Esophagus muscularis mucosa (tissue), 4 donors: ENCODE results near the gene IQCE. TPM values are rescaled to one million over a fixed set of nuclear protein-coding genes. Genes with fewer than 3 reads are reported as not detected.

Experiments used
- DNase-seq: peaks from one replicate; pipeline ENCODE4 v3.0.0-alpha.2; 2017; ENCODE audit errors: extremely low spot score
- H3K27ac ChIP-seq, 4 donors: fragments of 200-600 bp; sonication (generic); replicated peaks in 1 of 4; 1 replicate in 3 of 4; 2 replicates in 1 of 4; pipeline ENCODE4 v1.5.1; 2016 to 2019; ENCODE audit warnings: mild to moderate bottlenecking in 1 of 4
- H3K27me3 ChIP-seq, 4 donors: fragments of 200-600 bp; sonication (generic); one replicate each; pipeline versions ENCODE4 v1.5.1 to v1.6.0; 2016 to 2019
- H3K36me3 ChIP-seq, 4 donors: fragments of 200-600 bp; sonication (generic); one replicate each; pipeline ENCODE4 v1.5.1; 2016 to 2019
- H3K4me1 ChIP-seq, 4 donors: fragments of 200-600 bp; sonication (generic); one replicate each; pipeline ENCODE4 v1.5.1; 2016 to 2019
- H3K4me3 ChIP-seq, 4 donors: fragments of 200-600 bp; sonication (generic); 1 replicate in 2 of 4; 2 replicates in 2 of 4; pipeline ENCODE4 v1.5.1; 2016 to 2019; ENCODE audit warnings: mild to moderate bottlenecking in 4 of 4, moderate library complexity in 1 of 4
- H3K9me3 ChIP-seq, 4 donors: fragments of 200-600 bp; sonication (generic); 1 replicate in 3 of 4; 2 replicates in 1 of 4; pipeline ENCODE4 v1.5.1; 2016 to 2019
- CTCF ChIP-seq, 3 experiments: fragments of 200-600 bp in 2 of 3; fragments of 450-650 bp in 1 of 3; sonication (generic) in 2 of 3; IDR thresholded peaks; one replicate each; pipeline ENCODE4 v1.5.1; 2017 to 2019; ENCODE audit warnings: antibody characterized with exemption in 3 of 3, mild to moderate bottlenecking in 2 of 3, moderate library complexity in 1 of 3
- EP300 ChIP-seq: sonication (generic); formaldehyde crosslinking; IDR thresholded peaks from one replicate; pipeline ENCODE4 v1.6.1; 2017; ENCODE audit warnings: antibody characterized with exemption
- POLR2A ChIP-seq: fragments of 450-650 bp; IDR thresholded peaks from one replicate; pipeline ENCODE4 v1.6.1; 2017; ENCODE audit warnings: antibody characterized with exemption, moderate library complexity, mild to moderate bottlenecking, low read depth
- POLR2AphosphoS5 ChIP-seq, 2 donors: sonication (generic); formaldehyde crosslinking; IDR thresholded peaks; one replicate each; pipeline ENCODE4 v1.6.1; 2017; ENCODE audit warnings: antibody characterized with exemption in 2 of 2
- WGBS: methylation state at CpG from one replicate; pipeline ENCODE4 v1.1.5; 2018; 5-methylcytosine and 5-hydroxymethylcytosine counted together
- intact Hi-C: fragments of 100-400 bp; cut with DNase I; formaldehyde crosslinking; loops from one replicate; pipeline ENCODE4 v1.15.1; 2023
- total RNA-seq, 4 donors: library from RNA; depleted of rRNA; stranded (reverse); fragments of >200 nt; gene quantifications; one replicate each; pipeline versions ENCODE4 v1.1.0 to v1.2.1, GENCODE V29; 2016

Gene IQCE
- total RNA-seq, 4 donors from 2014 or later, result 13.0 to 22.4 (median 18.0) TPM

- no peak for TF ChIP-seq CTCF (IDR thresholded peaks at IDR 0.05)
- TF ChIP-seq POLR2A, result no peak
- TF ChIP-seq EP300, result no peak
- TF ChIP-seq POLR2AphosphoS5 (IDR thresholded peaks at IDR 0.05), result no peak
- no peak for DNase-seq
- peaks cover 45 to 56% (median 55%) of the 10 kb centered on the region in 4 donors for H3K4me1 ChIP-seq
- H3K36me3 ChIP-seq, result no peaks in the 10 kb centered on the region
- peak overlapping the region in 2 of 4 donors; percentile 7 to 14 for H3K4me3 ChIP-seq
- 44% methylated on average over 15 of the region's 27 CpGs for WGBS
- H3K9me3 ChIP-seq, result no peaks in the 10 kb centered on the region
- no peaks in the 10 kb centered on the region for H3K27me3 ChIP-seq
- intact Hi-C loops, result no loop called here
- H3K27ac ChIP-seq, result peak overlapping the region; percentile 9 to 53 (median 48)
Measured at GRCh38 chr7:2510909-2511768, 47.6 kb upstream of the IQCE start.

DNA sequence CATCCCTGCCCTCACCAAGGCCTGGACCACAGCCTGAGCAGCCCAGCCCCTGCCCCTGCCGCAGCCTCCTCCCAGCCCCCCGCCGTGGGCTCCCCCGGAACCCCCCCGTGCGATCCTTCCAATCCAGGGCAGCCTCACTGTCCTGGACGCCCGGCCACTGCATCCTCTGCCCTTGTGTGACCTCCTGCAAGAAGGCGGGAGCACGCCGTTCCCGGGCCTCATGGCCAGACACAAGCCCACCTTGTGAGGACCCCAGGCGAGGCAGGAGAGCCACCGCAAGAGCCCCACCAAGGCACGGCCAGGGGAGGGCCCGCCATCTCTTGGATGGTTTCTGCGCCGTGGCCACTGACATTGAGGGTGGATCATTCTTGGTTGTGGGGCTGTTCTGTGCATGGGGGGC is 47.0 kb upstream of the IQCE start:
- no peaks in the 10 kb centered on the region for H3K27me3 ChIP-seq
- TF ChIP-seq CTCF (IDR thresholded peaks at IDR 0.05) (no peak), EP300 (no peak), POLR2AphosphoS5 (IDR thresholded peaks at IDR 0.05) (no peak), POLR2A (no peak)
- H3K27ac ChIP-seq, result peak overlapping the region; percentile 9 to 53 (median 48)
- intact Hi-C loops, result no loop called here
- peak overlapping the region in 2 of 4 donors; percentile 7 to 9 for H3K4me3 ChIP-seq
- no peak for DNase-seq
- H3K9me3 ChIP-seq, result no peaks in the 10 kb centered on the region
- H3K36me3 ChIP-seq, result no peaks in the 10 kb centered on the region
- WGBS, result no CpG with 5 or more reads among the region's 18 CpGs
- H3K4me1 ChIP-seq, result peaks cover 45 to 56% (median 55%) of the 10 kb centered on the region in 4 donors

- no peaks in the 10 kb centered on the region for H3K36me3 ChIP-seq
- intact Hi-C loops, result no loop called here
- TF ChIP-seq CTCF (IDR thresholded peaks at IDR 0.05) (no peak), POLR2A (no peak), POLR2AphosphoS5 (IDR thresholded peaks at IDR 0.05) (no peak)
- 63% methylated on average over 7 of the region's 12 CpGs for WGBS
- H3K4me1 ChIP-seq, result peaks cover 45 to 56% (median 55%) of the 10 kb centered on the region in 4 donors
- DNase-seq, result no peak
- no peaks in the 10 kb centered on the region for H3K27me3 ChIP-seq
- peak overlapping the region in 2 of 4 donors; percentile 9 to 48 for H3K27ac ChIP-seq
- H3K9me3 ChIP-seq, result no peaks in the 10 kb centered on the region
- H3K4me3 ChIP-seq, result no peak overlapping the region
Measured at GRCh38 chr7:2512179-2512661, 46.6 kb upstream of the IQCE start.

DNA sequence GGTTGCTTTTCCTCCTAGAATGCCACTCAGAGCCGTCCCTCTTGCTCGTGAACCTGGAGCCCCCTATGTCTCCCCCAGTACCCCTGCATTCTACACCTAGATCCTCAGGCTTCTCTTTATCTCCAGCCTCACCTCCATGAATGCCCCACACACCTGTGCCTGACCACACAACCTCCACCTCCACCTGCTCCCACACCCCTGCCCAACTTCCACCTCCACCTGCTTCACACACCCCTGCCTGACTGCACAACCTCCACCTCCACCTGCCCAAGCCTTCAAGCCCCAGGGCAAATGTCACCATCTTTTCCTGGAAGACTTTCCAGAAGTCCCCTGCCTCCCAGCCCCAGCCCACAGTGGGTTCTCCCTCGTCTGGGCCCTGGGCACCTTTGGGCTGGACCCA is 46.1 kb upstream of the IQCE start:
- no peak for DNase-seq
- intact Hi-C loops, result no loop called here
- H3K4me3 ChIP-seq, result no peak overlapping the region
- H3K9me3 ChIP-seq, result no peaks in the 10 kb centered on the region
- 82% methylated on average over 3 of the region's 3 CpGs for WGBS
- H3K27ac ChIP-seq, result no peak overlapping the region
- no peak for TF ChIP-seq POLR2AphosphoS5 (IDR thresholded peaks at IDR 0.05)
- TF ChIP-seq CTCF (IDR thresholded peaks at IDR 0.05), result no peak
- no peak for TF ChIP-seq POLR2A
- TF ChIP-seq EP300, result no peak
- H3K27me3 ChIP-seq, result no peaks in the 10 kb centered on the region
- peaks cover 42 to 51% (median 51%) of the 10 kb centered on the region in 4 donors for H3K4me1 ChIP-seq
- H3K36me3 ChIP-seq, result no peaks in the 10 kb centered on the region
